Loucy (cell line): ENCODE data around the gene OR7C1.
"Not testable (repeated sequence)": the region's sequence is repeated elsewhere in the genome, so short reads cannot be mapped to it uniquely, and the experiment has no call there.

ENCODE experiments used
- CTCF ChIP-seq: fragments of 200-600 bp; sonication (generic); conservative IDR thresholded peaks from 2 replicates; pipeline ENCODE4 v1.5.1; 2014; ENCODE audit warnings: mild to moderate bottlenecking, antibody characterized with exemption, low read length
- EZH2phosphoT487 ChIP-seq: fragments of 200-600 bp; IDR thresholded peaks from 2 replicates; pipeline ENCODE4 v1.6.1; 2018; ENCODE audit warnings: antibody characterized with exemption, mild to moderate bottlenecking, moderate library complexity, borderline replicate concordance

GRCh38 chr19:14780622-14781225 is 54.3 kb downstream of the OR7C1 start:
- TF ChIP-seq EZH2phosphoT487, CTCF: not testable (repeated sequence)
